IMR-90 (cell line): ENCODE data around the gene MYO10. TPM values are rescaled to one million over a fixed set of nuclear protein-coding genes. Genes with fewer than 3 reads are reported as not detected.

ENCODE experiments used
- ATAC-seq: fragments of 200-7000 bp; cut with Tn5 transposase; 2 replicates; pipeline ENCODE4 v1.9.1; 2020; ENCODE audit warnings: low read depth, mild to moderate bottlenecking, moderate library complexity
- BruUV-seq: library from RNA; stranded (reverse); fragments of 400-500 nt; replicated peaks from 2 replicates; lab custom pipeline; 2021; lab: Mats Ljungman, UMichigan
- CTCF ChIA-PET: fragments of 300-600 bp; formaldehyde crosslinking; extraction: SDS; loops from one replicate; lab custom pipeline; 2021; ENCODE audit warnings: antibody characterized with exemption; lab: Yijun Ruan, JAX
- POLR2A ChIA-PET: fragments of 300-600 bp; sonication (Branson Sonifier 250); formaldehyde crosslinking; loops from one replicate; lab custom pipeline; 2022; ENCODE audit warnings: antibody characterized with exemption; ENCODE audit not compliant: unreplicated experiment; lab: Charles Lee
- DNase-seq: peaks from one replicate; pipeline ENCODE4 v3.0.0; 2013
- H2AFZ ChIP-seq: replicated peaks from 2 replicates; pipeline ENCODE3; 2013; ENCODE audit warnings: low read length, mild to moderate bottlenecking; ENCODE audit not compliant: poor library complexity
- H2AK5ac ChIP-seq: 2 replicates; pipeline ENCODE4 v1.6.1; 2013; ENCODE audit warnings: low read depth, low read length, inconsistent platforms
- H2AK9ac ChIP-seq: replicated peaks from 2 replicates; pipeline ENCODE3; 2013; ENCODE audit warnings: mild to moderate bottlenecking, low read depth, low read length, moderate library complexity; ENCODE audit not compliant: poor library complexity
- H2BK120ac ChIP-seq: 2 replicates; pipeline ENCODE4 v1.6.1; 2013; ENCODE audit warnings: low read depth, low read length, inconsistent platforms
- H2BK15ac ChIP-seq: 3 replicates; pipeline ENCODE4 v1.6.1; 2013; ENCODE audit warnings: low read depth, low read length, inconsistent platforms
- H2BK20ac ChIP-seq: 2 replicates; pipeline ENCODE4 v1.6.1; 2013; ENCODE audit warnings: low read depth, mild to moderate bottlenecking, inconsistent platforms, low read length, moderate library complexity
- H2BK5ac ChIP-seq: 2 replicates; pipeline ENCODE4 v1.6.1; 2013; ENCODE audit warnings: mild to moderate bottlenecking, low read depth, low read length, inconsistent platforms; ENCODE audit not compliant: poor library complexity, severe bottlenecking
- H3K14ac ChIP-seq: replicated peaks from 2 replicates; pipeline ENCODE4 v1.6.1; 2013; ENCODE audit warnings: low read depth, low read length, inconsistent platforms
- H3K18ac ChIP-seq: 2 replicates; pipeline ENCODE4 v1.6.1; 2013; ENCODE audit warnings: low read depth, low read length, control low read depth
- H3K23ac ChIP-seq: 2 replicates; pipeline ENCODE4 v1.6.1; 2013; ENCODE audit warnings: low read depth, low read length, inconsistent platforms
- H3K27ac ChIP-seq: 2 replicates; pipeline ENCODE4 v1.5.1; 2013; ENCODE audit warnings: mild to moderate bottlenecking, control low read depth, low read length; ENCODE audit not compliant: insufficient read depth
- H3K27me3 ChIP-seq: 2 replicates; pipeline ENCODE4 v1.6.1; 2013; ENCODE audit warnings: low read length; ENCODE audit not compliant: control insufficient read depth, insufficient read depth
- H3K36me3 ChIP-seq: 2 replicates; pipeline ENCODE4 v1.6.1; 2013; ENCODE audit warnings: low read length, mixed read lengths; ENCODE audit not compliant: control insufficient read depth, insufficient read depth
- H3K4ac ChIP-seq: 2 replicates; pipeline ENCODE4 v1.6.1; 2013; ENCODE audit warnings: low read depth, low read length, inconsistent platforms
- H3K4me1 ChIP-seq: 2 replicates; pipeline ENCODE4 v1.6.1; 2013; ENCODE audit warnings: low read length, mixed read lengths; ENCODE audit not compliant: control insufficient read depth, insufficient read depth
- H3K4me2 ChIP-seq: 2 replicates; pipeline ENCODE4 v1.6.1; 2013; ENCODE audit warnings: low read depth, mild to moderate bottlenecking, control low read depth, low read length, moderate library complexity
- H3K4me3 ChIP-seq: 2 replicates; pipeline ENCODE4 v1.5.1; 2013; ENCODE audit warnings: low read depth, mild to moderate bottlenecking, control low read depth, low read length, moderate library complexity; ENCODE audit not compliant: insufficient read depth
- H3K56ac ChIP-seq: 2 replicates; pipeline ENCODE4 v1.6.1; 2013; ENCODE audit warnings: low read length, inconsistent platforms; ENCODE audit not compliant: insufficient read depth; ENCODE audit errors: extremely low read depth
- H3K79me1 ChIP-seq, 2 experiments: 2 replicates each; pipeline ENCODE4 v1.6.1; 2013; ENCODE audit warnings: low read length in 2 of 2, inconsistent platforms in 1 of 2, low read depth in 1 of 2
- H3K9ac ChIP-seq: 2 replicates; pipeline ENCODE4 v1.6.1; 2013; ENCODE audit warnings: low read depth, low read length, control low read depth
- H3K9me1 ChIP-seq: 2 replicates; pipeline ENCODE4 v1.6.1; 2013; ENCODE audit warnings: low read length, inconsistent platforms; ENCODE audit not compliant: insufficient read depth
- H3K9me3 ChIP-seq: 2 replicates; pipeline ENCODE4 v1.6.1; 2013; ENCODE audit warnings: low read length; ENCODE audit not compliant: control insufficient read depth, insufficient read depth
- H4K20me1 ChIP-seq: 2 replicates; pipeline ENCODE4 v1.6.1; 2013; ENCODE audit warnings: low read length, inconsistent platforms; ENCODE audit not compliant: insufficient read depth
- H4K5ac ChIP-seq: 2 replicates; pipeline ENCODE4 v1.6.1; 2013; ENCODE audit warnings: mild to moderate bottlenecking, low read depth, low read length, control low read depth
- H4K8ac ChIP-seq, 2 experiments: 2 replicates each; pipeline ENCODE4 v1.6.1; 2013; ENCODE audit warnings: low read depth in 2 of 2, low read length in 2 of 2, control low read depth in 1 of 2, inconsistent platforms in 1 of 2
- H4K91ac ChIP-seq: 2 replicates; pipeline ENCODE4 v1.6.1; 2013; ENCODE audit warnings: low read depth, low read length, inconsistent platforms; ENCODE audit not compliant: insufficient read depth
- BHLHE40 ChIP-seq: fragments of 150-350 bp; IDR thresholded peaks from 2 replicates; pipeline ENCODE4 v1.6.1; 2016; ENCODE audit warnings: mild to moderate bottlenecking, low read depth, low read length
- CEBPB ChIP-seq: IDR thresholded peaks from 2 replicates; pipeline ENCODE4 v1.6.1; 2012; ENCODE audit warnings: low read depth, low read length, improper control_type of control experiment
- CHD1 ChIP-seq: IDR thresholded peaks from 2 replicates; pipeline ENCODE4 v1.6.1; 2012; ENCODE audit warnings: low read depth, low read length, improper control_type of control experiment
- CTCF ChIP-seq: conservative IDR thresholded peaks from 2 replicates; pipeline ENCODE4 v1.5.1; 2012; ENCODE audit warnings: mild to moderate bottlenecking, low read depth, low read length, improper control_type of control experiment
- ELK1 ChIP-seq: fragments of 150-350 bp; IDR thresholded peaks from 2 replicates; pipeline ENCODE4 v1.6.1; 2016; ENCODE audit warnings: low read depth, mild to moderate bottlenecking, low read length, moderate library complexity, borderline replicate concordance
- FOS ChIP-seq: fragments of 150-350 bp; IDR thresholded peaks from 2 replicates; pipeline ENCODE4 v1.6.1; 2016; ENCODE audit warnings: low read depth, low read length
- MAFK ChIP-seq: IDR thresholded peaks from 2 replicates; pipeline ENCODE4 v1.6.1; 2012; ENCODE audit warnings: low read depth, low read length, improper control_type of control experiment
- MAZ ChIP-seq: IDR thresholded peaks from 2 replicates; pipeline ENCODE4 v1.6.1; 2012; ENCODE audit warnings: low read depth, mild to moderate bottlenecking, low read length, improper control_type of control experiment, moderate library complexity, borderline replicate concordance
- MXI1 ChIP-seq: IDR thresholded peaks from 2 replicates; pipeline ENCODE4 v1.6.1; 2012; ENCODE audit warnings: low read depth, mild to moderate bottlenecking, low read length, moderate library complexity, borderline replicate concordance
- POLR2A ChIP-seq: IDR thresholded peaks from 2 replicates; pipeline ENCODE4 v1.6.1; 2012; ENCODE audit warnings: mild to moderate bottlenecking, low read depth, low read length
- RAD21 ChIP-seq: IDR thresholded peaks from 2 replicates; pipeline ENCODE4 v1.6.1; 2012; ENCODE audit warnings: low read length, improper control_type of control experiment
- RFX5 ChIP-seq: IDR thresholded peaks from 2 replicates; pipeline ENCODE4 v1.8.0; 2012; ENCODE audit warnings: low read depth, mild to moderate bottlenecking, low read length, moderate library complexity
- SMC3 ChIP-seq: fragments of 150-350 bp; IDR thresholded peaks from 2 replicates; pipeline ENCODE4 v1.6.1; 2016; ENCODE audit warnings: low read depth, mild to moderate bottlenecking, antibody characterized with exemption, low read length, moderate library complexity
- USF2 ChIP-seq: fragments of 150-350 bp; IDR thresholded peaks from 2 replicates; pipeline ENCODE4 v1.6.1; 2017; ENCODE audit warnings: mild to moderate bottlenecking, antibody characterized with exemption, low read length, low read depth
- dilution Hi-C: fragments of 300-500 bp; cut with HindIII; formaldehyde crosslinking; loops from one replicate; pipeline ENCODE4 v1.14.3; 2018; ENCODE audit warnings: low sequenced_read_pairs; ENCODE audit not compliant: unreplicated experiment
- in situ Hi-C: fragments of 300-500 bp; cut with MboI; formaldehyde crosslinking; loops from 3 replicates; pipeline ENCODE4 v1.14.3; 2019; ENCODE audit warnings: low sequenced_read_pairs, inconsistent platforms, mixed read lengths
- intact Hi-C: fragments of 100-400 bp; cut with micrococcal nuclease; formaldehyde crosslinking; loops from 2 replicates; pipeline ENCODE4 v1.10.0; 2022
- polyA plus RNA-seq, 3 experiments: library from polyadenylated mRNA; depleted of rRNA; stranded (reverse); fragments of >200 nt; gene quantifications; 2 replicates each; pipeline ENCODE4 v1.2.3, GENCODE V29; 2012; ENCODE audit warnings: low replicate concordance in 1 of 3
- total RNA-seq: library from RNA; depleted of rRNA; stranded (reverse); fragments of >200 nt; gene quantifications from 2 replicates; pipeline ENCODE4 v1.2.3, GENCODE V29; 2012

MYO10 gene
- total and polyA plus RNA-seq, 2 of the 4 experiments (the other 2 are of a cell fraction), result 39.9 to 115 TPM

DNA sequence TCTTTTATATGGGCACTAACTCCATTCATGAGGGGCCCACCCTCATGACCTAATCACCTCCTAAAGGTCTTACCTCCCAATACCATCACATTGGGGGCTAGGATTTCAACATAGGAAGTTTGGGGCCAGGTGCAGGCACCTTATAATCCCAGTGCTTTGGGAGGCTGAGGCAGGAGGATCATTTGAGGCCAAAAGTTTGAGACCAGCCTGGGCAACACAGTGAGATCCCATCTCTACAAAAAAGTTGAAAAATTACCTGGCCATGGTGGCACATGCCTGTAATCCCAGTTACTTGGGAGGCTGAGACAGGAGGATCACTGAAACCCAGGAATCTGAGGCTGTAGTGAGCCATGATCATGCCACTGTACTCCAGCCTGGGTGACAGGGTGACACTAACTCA, 76.7 kb downstream of the MYO10 start:
- Histone ChIP-seq H3K9me3 (peaks cover 4% of the 10 kb centered on the region; the same call in 1 of the 2 replicates), H3K4me1 (peaks cover 36% of the 10 kb centered on the region), H3K9ac (no peak overlapping the region), H3K56ac (no peak overlapping the region), H3K4me3 (no peak overlapping the region), H3K79me1 (peaks cover 8 to 96% of the 10 kb centered on the region in 2 experiments), H3K27me3 (no peaks in the 10 kb centered on the region), H2BK20ac (no peak overlapping the region), H3K4ac (no peak overlapping the region), H4K5ac (no peak overlapping the region), H3K27ac (no peak overlapping the region), H4K20me1 (peaks cover 100% of the 10 kb centered on the region), H2AFZ (no peak overlapping the region), H3K18ac (no peak overlapping the region), H4K8ac (no peak overlapping the region), H3K9me1 (peaks cover 44% of the 10 kb centered on the region), H2BK15ac (no peak overlapping the region), H3K23ac (no peak overlapping the region), H3K36me3 (peaks cover 22% of the 10 kb centered on the region), H2BK120ac (no peak overlapping the region), H2BK5ac (no peak overlapping the region), H3K4me2 (no peak overlapping the region), H3K14ac (no peak overlapping the region), H2AK5ac (no peak overlapping the region), H2AK9ac (no peak overlapping the region), H4K91ac (no peak overlapping the region)
- in situ Hi-C loops, result no loop called here
- TF ChIP-seq BHLHE40 (no peak), CEBPB (no peak), MAZ (no peak), SMC3 (no peak), CHD1 (no peak), MAFK (no peak), CTCF (no peak), FOS (no peak), MXI1 (no peak), ELK1 (no peak), USF2 (no peak), POLR2A (no peak), RAD21 (no peak), RFX5 (no peak)
- BruUV-seq, result no TSS peak
- intact Hi-C loops, result no loop called here
- DNase-seq (no peak), ATAC-seq (no peak)
- CTCF ChIA-PET, result no interaction called here
- POLR2A ChIA-PET, result no interaction called here
- dilution Hi-C loops, result no loop called here
